ENCODE results near the gene SPAAR. TPM values are rescaled to one million over a fixed set of nuclear protein-coding genes. Genes with fewer than 3 reads are reported as not detected.
"Not testable (repeated sequence)": the region's sequence is repeated elsewhere in the genome, so short reads cannot be mapped to it uniquely, and the experiment has no call there.

Gene SPAAR
- total and polyA plus RNA-seq, 11 donors = 4.1 to 11.3 (median 7.0) TPM

DNA sequence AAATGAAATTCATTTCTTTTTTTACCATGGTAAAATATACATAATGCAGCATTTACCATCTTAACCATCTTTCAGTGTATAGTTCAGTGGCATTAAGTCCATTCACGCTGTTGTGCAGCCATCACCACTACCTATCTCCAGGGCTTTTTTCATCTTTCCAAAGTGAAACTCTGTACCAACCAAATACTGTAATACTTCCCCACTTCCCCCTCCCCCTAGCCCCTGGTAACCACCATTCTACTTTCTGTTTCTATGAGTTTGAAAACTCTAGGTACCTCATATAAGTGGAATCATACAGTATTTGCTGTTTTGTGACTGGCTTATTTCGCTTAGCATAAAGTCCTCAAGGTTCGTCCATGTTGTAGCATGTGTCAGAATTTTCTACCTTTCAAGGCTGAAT lies 23.4 kb downstream of the SPAAR start:
- TF ChIP-seq, protein P1, sequence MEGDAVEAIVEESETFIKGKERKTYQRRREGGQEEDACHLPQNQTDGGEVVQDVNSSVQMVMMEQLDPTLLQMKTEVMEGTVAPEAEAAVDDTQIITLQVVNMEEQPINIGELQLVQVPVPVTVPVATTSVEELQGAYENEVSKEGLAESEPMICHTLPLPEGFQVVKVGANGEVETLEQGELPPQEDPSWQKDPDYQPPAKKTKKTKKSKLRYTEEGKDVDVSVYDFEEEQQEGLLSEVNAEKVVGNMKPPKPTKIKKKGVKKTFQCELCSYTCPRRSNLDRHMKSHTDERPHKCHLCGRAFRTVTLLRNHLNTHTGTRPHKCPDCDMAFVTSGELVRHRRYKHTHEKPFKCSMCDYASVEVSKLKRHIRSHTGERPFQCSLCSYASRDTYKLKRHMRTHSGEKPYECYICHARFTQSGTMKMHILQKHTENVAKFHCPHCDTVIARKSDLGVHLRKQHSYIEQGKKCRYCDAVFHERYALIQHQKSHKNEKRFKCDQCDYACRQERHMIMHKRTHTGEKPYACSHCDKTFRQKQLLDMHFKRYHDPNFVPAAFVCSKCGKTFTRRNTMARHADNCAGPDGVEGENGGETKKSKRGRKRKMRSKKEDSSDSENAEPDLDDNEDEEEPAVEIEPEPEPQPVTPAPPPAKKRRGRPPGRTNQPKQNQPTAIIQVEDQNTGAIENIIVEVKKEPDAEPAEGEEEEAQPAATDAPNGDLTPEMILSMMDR (IDR thresholded peaks at IDR 0.05) = no peak
- TF ChIP-seq POLR2A (IDR thresholded peaks at IDR 0.05) = no peak
- Histone ChIP-seq H3K4me1 (peaks cover 0 to 13% (median 0%) of the 10 kb centered on the region in 12 donors), H3K27ac (no peak overlapping the region), H3K36me3 (no peaks in the 10 kb centered on the region), H3K27me3 (no peaks in the 10 kb centered on the region), H3K4me3 (no peak overlapping the region), H3K9me3 (peaks cover 0 to 3% (median 0%) of the 10 kb centered on the region in 12 donors)
- intact Hi-C loops (cut with DNase I) = no loop called here
- WGBS, 4 donors = 90 to 96% (median 95%) methylated on average over 3 of the region's 3 CpGs
- DNase-seq (no peak), ATAC-seq (no peak)

DNA sequence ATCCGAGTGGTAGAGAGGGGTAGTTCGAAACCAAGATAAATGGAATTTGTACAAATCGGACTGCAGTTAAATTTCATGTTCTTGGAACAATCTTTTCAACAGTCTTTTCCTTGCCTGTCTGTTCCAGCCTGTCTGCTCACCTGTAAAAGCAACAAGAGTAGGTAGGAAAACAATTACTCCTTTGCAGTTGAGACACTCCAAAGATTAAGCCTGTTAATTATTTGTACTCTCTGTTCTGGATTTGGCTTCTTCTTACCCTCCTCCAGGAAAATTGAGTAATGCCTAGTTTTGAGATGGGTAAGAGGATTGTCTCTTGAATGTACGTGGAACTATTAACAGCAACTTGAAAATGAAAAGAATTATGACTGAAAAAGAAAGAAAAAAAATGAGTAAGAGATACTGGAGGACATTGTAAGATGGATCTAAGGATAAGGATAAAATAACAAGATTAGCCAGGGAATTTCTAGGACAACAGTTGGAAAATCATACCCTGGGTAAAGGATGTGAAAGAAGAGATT lies 24.3 kb downstream of the SPAAR start:
- ATAC-seq (no peak), DNase-seq (no peak)
- no peaks in the 10 kb centered on the region for H3K27me3 ChIP-seq
- no peak overlapping the region for H3K27ac ChIP-seq
- TF ChIP-seq POLR2A (IDR thresholded peaks at IDR 0.05) = no peak
- TF ChIP-seq, protein P1 (IDR thresholded peaks at IDR 0.05) = no peak
- peaks cover 0 to 16% (median 0%) of the 10 kb centered on the region in 12 donors for H3K4me1 ChIP-seq
- intact Hi-C loops (cut with DNase I) = no loop called here
- WGBS, 4 donors = 87 to 91% (median 87%) methylated on average over 4 of the region's 4 CpGs
- peaks cover 0 to 3% (median 0%) of the 10 kb centered on the region in 12 donors for H3K9me3 ChIP-seq
- no peak overlapping the region for H3K4me3 ChIP-seq
- no peaks in the 10 kb centered on the region for H3K36me3 ChIP-seq

GRCh38 chr9:35934069-35934468 lies 24.8 kb downstream of the SPAAR start:
- intact Hi-C loops (cut with DNase I); DNase-seq; H3K36me3 ChIP-seq; ATAC-seq; H3K27ac ChIP-seq; H3K4me3 ChIP-seq; H3K9me3 ChIP-seq; H3K27me3 ChIP-seq: not testable (repeated sequence)
- 91 to 97% (median 96%) methylated on average over 6 of the region's 6 CpGs for WGBS, 4 donors
- peaks cover 0 to 16% (median 0%) of the 10 kb centered on the region in 12 donors for H3K4me1 ChIP-seq

- TF ChIP-seq, protein P1 (IDR thresholded peaks at IDR 0.05) = no peak
- no peak for TF ChIP-seq POLR2A (IDR thresholded peaks at IDR 0.05)
- peaks cover 0 to 3% (median 0%) of the 10 kb centered on the region in 12 donors for H3K9me3 ChIP-seq
- H3K4me1 ChIP-seq = peaks cover 0 to 16% (median 0%) of the 10 kb centered on the region in 12 donors
- H3K27ac ChIP-seq = no peak overlapping the region
- no peaks in the 10 kb centered on the region for H3K27me3 ChIP-seq
- H3K36me3 ChIP-seq = no peaks in the 10 kb centered on the region
- intact Hi-C loops (cut with DNase I) = no loop called here
- ATAC-seq = no peak
- H3K4me3 ChIP-seq = no peak overlapping the region
- no peak for DNase-seq
- WGBS, 4 donors = 95 to 98% (median 97%) methylated on average over 4 of the region's 4 CpGs
Observed at GRCh38 chr9:35935261-35935660, 26.0 kb downstream of the SPAAR start.

Measured in heart left ventricle (tissue), 16 donors.